Measurements from ENCODE around the gene CDKN2C.
A peak's percentile ranks its signal among the peaks of the same experiment; 100 is the strongest.

The CDKN2C gene

GRCh38 chr1:50966991-50967390, 3.1 kb upstream of the CDKN2C start:
- peak; percentile 48 for DNase-seq

GRCh38 chr1:50967416-50968157, 2.5 kb upstream of the CDKN2C start:
- peak; percentile 49 for DNase-seq

GRCh38 chr1:50968158-50968820, 1.8 kb upstream of the CDKN2C start:
- peak; percentile 90 for DNase-seq

- DNase-seq, result no peak
These were observed 1.0 kb upstream of the CDKN2C start for GRCh38 chr1:50968821-50969610.

GRCh38 chr1:50970509-50970887, 453 bp downstream of the CDKN2C start:
- DNase-seq, result peak; percentile 74

- peak; percentile 63 for DNase-seq
These were observed 1.0 kb downstream of the CDKN2C start for GRCh38 chr1:50970931-50971582.

GRCh38 chr1:50971748-50972305, 1.8 kb downstream of the CDKN2C start:
- DNase-seq, result peak; percentile 65

GRCh38 chr1:50972766-50973165, 2.7 kb downstream of the CDKN2C start:
- peak; percentile 54 for DNase-seq

GRCh38 chr1:50973255-50973654, 3.2 kb downstream of the CDKN2C start:
- DNase-seq, result no peak

GRCh38 chr1:50973875-50974617, 4.0 kb downstream of the CDKN2C start:
- peak; percentile 68 for DNase-seq

GRCh38 chr1:50974618-50974935, 4.5 kb downstream of the CDKN2C start:
- peak; percentile 61 for DNase-seq

GRCh38 chr1:50975436-50975835, 5.4 kb downstream of the CDKN2C start:
- DNase-seq, result peak; percentile 55

- DNase-seq, result peak; percentile 92
These were observed 6.3 kb downstream of the CDKN2C start for GRCh38 chr1:50976111-50976889.

- DNase-seq, result peak; percentile 94
These were observed 7.0 kb downstream of the CDKN2C start for GRCh38 chr1:50976890-50977574.

- DNase-seq, result peak; percentile 35
These were observed 7.6 kb downstream of the CDKN2C start for GRCh38 chr1:50977575-50978143.

- DNase-seq, result peak; percentile 65
These were observed 8.3 kb downstream of the CDKN2C start for GRCh38 chr1:50978144-50978851.

GRCh38 chr1:50978852-50979781, 9.1 kb downstream of the CDKN2C start:
- DNase-seq, result peak; percentile 90

- peak; percentile 81 for DNase-seq
These were observed 9.9 kb downstream of the CDKN2C start for GRCh38 chr1:50979937-50980336.

GRCh38 chr1:50980505-50980904, 10.5 kb downstream of the CDKN2C start:
- DNase-seq, result peak; percentile 81

All from NCI-H1694 treated with DMSO at 0.1 percent for 48 hours (cell line).